Activated T-cell treated with anti-CD3 and anti-CD28 coated beads, Interleukin-2, amount 50 U/mL, for 48 hours (primary cell): ENCODE measurements around the gene HOXB5.

Experiments
- DNase-seq, 2 experiments: peaks; one replicate each; pipeline ENCODE4 v3.0.0-alpha.2; 2020

The HOXB5 gene

GRCh38 chr17:48559122-48559839 lies 34.3 kb downstream of the HOXB5 start:
- DNase-seq: no peak

- no peak for DNase-seq
Measured at GRCh38 chr17:48558831-48559121, 34.8 kb downstream of the HOXB5 start.

- DNase-seq: no peak
Measured at GRCh38 chr17:48558057-48558830, 35.3 kb downstream of the HOXB5 start.

- DNase-seq: no peak
Measured at GRCh38 chr17:48556576-48557401, 36.8 kb downstream of the HOXB5 start.

- DNase-seq: no peak
Measured at GRCh38 chr17:48556229-48556575, 37.4 kb downstream of the HOXB5 start.

DNA sequence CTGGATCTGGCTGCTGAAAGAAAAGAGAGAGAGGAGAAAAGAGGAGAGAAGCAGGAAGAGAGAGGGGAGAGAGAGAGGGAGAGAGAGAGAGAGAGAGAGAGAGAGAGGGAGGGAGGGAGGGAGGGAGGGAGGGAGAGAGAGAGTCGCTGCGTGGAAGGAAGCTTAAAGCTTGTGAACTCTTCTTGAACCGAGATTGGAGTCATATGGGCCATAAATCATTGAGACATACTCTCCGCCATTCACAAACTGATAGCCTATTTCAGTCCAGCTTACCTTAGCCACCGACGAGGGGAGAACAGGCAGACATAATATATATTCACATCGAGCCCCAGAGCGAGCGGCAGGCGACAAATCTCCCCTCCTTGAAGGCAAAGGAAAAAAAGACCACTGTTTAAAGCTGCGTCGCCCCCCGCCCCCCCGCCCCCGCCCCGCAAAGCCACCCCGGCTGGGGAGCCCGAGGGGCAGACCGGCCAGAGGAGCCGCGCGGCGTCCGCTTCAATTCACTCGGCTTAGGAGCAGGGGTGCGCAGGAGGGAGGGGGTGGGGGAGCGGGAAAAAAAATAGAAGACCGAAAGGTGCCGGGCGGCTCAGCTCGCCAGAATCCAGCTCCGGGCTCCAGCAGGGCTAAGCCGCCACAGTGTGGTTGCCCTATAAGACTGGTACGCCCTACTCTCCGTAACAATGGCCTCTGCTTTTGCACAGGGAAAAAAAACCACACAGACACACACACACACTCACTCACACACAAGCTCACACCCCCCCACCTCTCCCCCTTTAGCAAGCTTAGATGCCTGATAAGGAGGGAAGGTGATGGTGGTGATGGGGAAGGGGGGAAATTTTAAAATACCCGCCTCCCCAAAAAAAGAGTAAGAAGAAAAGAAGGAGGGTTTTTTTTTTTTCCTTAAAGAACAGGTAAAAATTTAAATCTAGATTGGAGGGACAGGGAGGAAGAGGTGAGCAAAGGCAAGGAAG lies 38.0 kb downstream of the HOXB5 start:
- DNase-seq: no peak

GRCh38 chr17:48554412-48555257 lies 38.9 kb downstream of the HOXB5 start:
- DNase-seq: no peak

DNA sequence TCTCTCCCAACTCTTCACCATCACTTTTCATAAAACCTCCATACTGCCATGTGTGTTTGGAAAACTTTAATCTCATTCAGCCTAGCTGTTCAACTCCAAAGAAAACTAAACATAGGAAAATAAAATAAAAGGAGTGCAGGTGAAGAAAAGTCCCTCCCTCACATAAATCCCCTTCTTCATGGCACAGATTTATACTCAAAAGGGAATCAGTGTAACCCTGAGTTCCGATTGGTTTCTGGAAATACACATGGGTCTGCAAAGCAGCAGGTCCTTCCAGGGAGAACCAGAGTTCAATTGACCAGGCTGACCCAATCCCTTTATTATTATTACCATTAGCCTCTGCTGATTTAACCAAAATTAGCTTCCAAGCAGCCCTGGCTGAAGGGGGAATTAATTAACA lies 39.8 kb downstream of the HOXB5 start:
- DNase-seq: no peak

GRCh38 chr17:48553190-48553547 lies 40.4 kb downstream of the HOXB5 start:
- DNase-seq: no peak

DNA sequence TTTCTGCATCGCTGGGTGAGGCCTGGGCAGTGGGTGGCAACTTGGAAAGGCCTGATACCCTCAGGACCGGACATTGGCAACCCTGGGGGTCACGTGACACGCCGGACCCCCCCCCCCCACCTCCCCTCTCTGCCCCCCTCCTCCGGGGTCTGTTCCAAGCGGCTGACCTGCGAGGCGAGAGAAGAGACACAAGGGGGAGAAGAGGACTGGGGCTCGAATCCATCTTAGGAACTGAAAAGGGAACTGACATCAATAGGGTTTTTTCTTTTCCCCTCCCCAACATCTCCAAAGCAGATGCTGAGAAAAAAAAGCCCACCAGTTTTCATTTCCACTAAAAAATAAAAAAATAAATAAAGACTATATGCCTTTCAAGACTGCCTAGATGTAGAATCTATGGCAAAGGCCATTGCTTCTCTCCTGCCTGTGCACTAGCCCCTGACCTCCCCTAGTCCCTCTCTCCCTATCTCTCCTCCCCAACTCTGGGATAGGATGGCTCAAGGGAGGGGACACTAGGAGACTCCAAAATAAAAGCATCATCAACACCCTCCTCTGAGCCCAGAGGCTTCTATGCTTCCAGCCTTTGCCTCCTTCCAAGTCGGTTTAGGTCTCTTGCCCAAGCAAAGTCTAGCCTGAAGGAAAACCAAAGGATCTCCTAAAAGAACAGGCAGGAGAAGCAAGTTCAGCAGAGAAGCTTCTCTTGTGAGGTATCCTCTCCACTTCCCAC lies 41.0 kb downstream of the HOXB5 start:
- DNase-seq: no peak

- no peak for DNase-seq
Measured at GRCh38 chr17:48551596-48552465, 41.7 kb downstream of the HOXB5 start.

GRCh38 chr17:48551214-48551555 lies 42.4 kb downstream of the HOXB5 start:
- DNase-seq: no peak

DNA sequence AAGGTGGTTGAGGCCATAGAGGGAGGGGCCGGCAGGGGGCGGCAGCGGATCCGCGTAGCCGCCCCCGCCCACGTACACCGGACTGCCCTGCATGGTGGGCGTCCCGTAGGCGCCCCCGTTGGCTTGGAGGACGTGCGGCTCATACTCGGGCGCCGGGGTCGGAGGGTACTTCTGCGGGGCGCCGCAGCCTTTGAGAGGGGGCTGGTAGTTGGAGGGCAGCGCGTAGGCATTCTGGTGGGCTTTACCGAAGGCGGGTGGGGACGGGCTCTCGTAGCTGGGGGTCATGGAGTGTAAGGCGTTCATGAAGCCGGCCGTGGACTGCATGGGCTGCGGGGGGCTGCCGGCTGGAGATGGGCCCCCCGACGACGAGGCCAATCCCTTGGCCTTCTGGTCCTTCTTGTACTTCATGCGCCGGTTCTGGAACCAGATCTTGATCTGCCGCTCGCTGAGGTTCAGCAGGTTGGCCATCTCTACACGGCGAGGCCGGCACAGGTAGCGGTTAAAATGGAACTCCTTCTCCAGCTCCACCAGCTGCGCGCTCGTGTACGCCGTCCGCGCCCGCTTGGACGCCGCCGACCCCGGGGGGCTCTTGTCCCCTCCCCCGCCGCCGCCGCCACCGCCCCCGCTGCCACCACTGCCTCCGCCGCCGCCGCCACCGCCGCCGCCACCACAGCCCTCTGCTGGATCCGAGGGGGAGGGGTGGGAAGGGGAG lies 42.9 kb downstream of the HOXB5 start:
- DNase-seq: no peak

DNA sequence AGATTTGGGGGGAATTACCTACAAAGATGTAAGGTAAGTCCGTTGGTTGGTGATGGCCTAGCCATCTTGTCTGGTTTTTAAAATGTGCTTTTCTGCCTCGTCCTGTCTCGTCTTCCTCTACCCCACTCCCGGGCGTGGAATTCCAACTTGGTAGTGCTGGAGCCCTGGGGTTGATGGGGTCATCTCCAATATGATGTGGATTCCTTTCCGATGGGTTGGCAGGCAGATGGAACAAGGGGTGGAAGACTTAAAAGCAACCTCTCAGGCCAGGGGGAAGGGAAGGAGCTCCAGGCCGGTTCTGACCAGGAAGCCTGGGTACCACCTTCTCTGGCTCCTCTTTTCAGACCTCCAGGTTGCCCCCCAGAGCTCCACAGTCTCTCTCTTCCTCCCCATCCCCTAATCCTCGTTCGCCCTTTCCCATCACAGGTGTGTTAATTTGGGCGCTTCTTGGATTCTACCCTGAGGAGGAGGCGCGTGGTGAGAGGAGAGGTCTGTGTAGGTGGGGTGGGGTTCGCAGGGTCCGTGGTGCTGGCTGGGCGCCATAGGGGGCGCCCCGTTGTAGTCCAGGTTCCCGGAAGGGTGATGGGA lies 43.6 kb downstream of the HOXB5 start:
- no peak for DNase-seq

DNA sequence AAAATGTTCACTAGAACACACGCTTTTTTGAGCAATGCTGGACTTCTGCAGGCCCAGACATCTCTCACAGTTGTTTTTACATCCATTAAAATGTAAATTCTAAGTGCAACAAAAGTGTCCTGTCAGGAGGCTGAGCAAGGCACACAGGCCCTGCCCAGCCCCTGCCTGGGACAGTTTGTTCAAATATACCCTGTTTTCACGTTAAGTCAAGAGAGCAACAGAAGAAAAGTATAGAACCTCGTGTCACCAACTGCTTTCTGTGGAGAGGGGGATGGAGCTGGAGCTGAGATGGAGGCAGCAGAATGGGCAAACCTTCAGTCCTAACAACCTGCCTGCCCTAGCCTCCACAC lies 44.3 kb downstream of the HOXB5 start:
- no peak for DNase-seq

DNA sequence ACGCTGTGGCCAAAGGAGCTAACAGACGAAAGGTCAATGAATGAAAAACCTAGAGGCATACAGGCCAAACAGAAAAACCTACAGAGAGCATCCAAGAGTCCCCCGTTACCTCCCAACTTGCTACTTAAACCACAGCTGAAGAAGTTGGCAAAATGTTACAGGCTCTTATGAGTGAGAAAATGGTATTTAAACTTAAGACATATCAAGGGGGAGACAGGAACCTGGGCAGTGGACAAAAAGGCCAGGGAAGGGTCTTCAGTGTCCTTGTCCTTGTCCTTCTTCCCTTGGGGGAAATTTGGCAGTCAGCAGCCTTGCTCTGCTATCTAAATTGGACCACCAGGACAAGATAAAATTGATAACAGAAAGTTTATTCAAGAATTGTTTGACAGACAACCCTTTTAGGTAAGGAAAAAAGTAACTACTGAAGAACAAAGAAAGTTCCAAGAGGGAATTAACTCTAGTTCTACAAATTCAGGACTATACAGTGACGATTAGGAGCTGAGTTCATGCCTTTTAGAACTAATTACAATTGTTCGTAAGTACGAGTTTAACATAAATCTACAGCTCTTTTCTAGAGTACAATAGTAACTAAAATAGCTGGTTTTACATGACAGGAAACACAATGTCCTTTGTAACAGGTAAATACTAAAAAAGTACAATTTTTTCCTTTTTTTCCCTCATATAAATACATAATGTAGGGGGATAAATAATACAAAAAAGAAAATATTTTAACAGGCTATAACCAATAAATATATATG lies 44.9 kb downstream of the HOXB5 start:
- no peak for DNase-seq

GRCh38 chr17:48547808-48548522 lies 45.6 kb downstream of the HOXB5 start:
- DNase-seq: peak; percentile 42
